ENCODE data around the gene IGF2R.

DNA sequence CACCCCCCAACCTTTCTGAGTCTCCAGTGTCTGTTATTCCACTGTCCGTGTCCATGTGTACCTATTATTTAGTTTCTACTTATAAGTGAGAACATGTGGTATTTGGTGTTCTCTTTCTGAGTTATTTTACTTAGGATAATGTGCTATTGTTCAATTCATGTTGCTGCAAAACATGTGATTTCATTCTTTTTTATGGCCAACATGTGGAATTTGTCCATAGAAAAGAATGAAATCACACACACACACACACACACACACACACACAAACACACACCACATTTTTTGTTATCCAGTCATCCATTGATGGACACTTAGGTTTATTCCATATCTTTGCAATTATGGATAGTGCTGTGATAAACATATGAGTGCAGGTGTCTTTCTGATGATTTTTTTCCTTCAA, 23.5 kb downstream of the IGF2R start:
- no peak for TF ChIP-seq EP300 (IDR thresholded peaks at IDR 0.05; ENCODE audit: borderline replicate concordance)
- TF ChIP-seq TAF1 (IDR thresholded peaks at IDR 0.05; ENCODE audit: low read depth) = no peak
- TF ChIP-seq, protein P1, sequence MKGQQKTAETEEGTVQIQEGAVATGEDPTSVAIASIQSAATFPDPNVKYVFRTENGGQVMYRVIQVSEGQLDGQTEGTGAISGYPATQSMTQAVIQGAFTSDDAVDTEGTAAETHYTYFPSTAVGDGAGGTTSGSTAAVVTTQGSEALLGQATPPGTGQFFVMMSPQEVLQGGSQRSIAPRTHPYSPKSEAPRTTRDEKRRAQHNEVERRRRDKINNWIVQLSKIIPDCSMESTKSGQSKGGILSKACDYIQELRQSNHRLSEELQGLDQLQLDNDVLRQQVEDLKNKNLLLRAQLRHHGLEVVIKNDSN (IDR thresholded peaks at IDR 0.05) = no peak
- no peak for TF ChIP-seq CREB1 (IDR thresholded peaks at IDR 0.05; ENCODE audit: low read depth)
- no peak for TF ChIP-seq RAD21 (IDR thresholded peaks at IDR 0.05; ENCODE audit: low read depth)
- TF ChIP-seq, protein P2, sequence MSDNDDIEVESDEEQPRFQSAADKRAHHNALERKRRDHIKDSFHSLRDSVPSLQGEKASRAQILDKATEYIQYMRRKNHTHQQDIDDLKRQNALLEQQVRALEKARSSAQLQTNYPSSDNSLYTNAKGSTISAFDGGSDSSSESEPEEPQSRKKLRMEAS (IDR thresholded peaks at IDR 0.05) = no peak
- TF ChIP-seq NFIC (IDR thresholded peaks at IDR 0.05) = no peak
- TF ChIP-seq CEBPB (IDR thresholded peaks at IDR 0.05) = no peak
- TF ChIP-seq ZBTB7A (IDR thresholded peaks at IDR 0.05; ENCODE audit: low read depth) = no peak
- TF ChIP-seq, protein P3, sequence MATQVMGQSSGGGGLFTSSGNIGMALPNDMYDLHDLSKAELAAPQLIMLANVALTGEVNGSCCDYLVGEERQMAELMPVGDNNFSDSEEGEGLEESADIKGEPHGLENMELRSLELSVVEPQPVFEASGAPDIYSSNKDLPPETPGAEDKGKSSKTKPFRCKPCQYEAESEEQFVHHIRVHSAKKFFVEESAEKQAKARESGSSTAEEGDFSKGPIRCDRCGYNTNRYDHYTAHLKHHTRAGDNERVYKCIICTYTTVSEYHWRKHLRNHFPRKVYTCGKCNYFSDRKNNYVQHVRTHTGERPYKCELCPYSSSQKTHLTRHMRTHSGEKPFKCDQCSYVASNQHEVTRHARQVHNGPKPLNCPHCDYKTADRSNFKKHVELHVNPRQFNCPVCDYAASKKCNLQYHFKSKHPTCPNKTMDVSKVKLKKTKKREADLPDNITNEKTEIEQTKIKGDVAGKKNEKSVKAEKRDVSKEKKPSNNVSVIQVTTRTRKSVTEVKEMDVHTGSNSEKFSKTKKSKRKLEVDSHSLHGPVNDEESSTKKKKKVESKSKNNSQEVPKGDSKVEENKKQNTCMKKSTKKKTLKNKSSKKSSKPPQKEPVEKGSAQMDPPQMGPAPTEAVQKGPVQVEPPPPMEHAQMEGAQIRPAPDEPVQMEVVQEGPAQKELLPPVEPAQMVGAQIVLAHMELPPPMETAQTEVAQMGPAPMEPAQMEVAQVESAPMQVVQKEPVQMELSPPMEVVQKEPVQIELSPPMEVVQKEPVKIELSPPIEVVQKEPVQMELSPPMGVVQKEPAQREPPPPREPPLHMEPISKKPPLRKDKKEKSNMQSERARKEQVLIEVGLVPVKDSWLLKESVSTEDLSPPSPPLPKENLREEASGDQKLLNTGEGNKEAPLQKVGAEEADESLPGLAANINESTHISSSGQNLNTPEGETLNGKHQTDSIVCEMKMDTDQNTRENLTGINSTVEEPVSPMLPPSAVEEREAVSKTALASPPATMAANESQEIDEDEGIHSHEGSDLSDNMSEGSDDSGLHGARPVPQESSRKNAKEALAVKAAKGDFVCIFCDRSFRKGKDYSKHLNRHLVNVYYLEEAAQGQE (IDR thresholded peaks at IDR 0.05; ENCODE audit: low read depth) = no peak
- no peak for TF ChIP-seq TEAD4 (IDR thresholded peaks at IDR 0.05)
- no peak for TF ChIP-seq YY1 (IDR thresholded peaks at IDR 0.05; ENCODE audit: low read depth)

Measured in Ishikawa (cell line).